ENCODE measurements around the gene PCDHGA10. TPM values are rescaled to one million over a fixed set of nuclear protein-coding genes. Genes with fewer than 3 reads are reported as not detected.
"Not testable (repeated sequence)": the region's sequence is repeated elsewhere in the genome, so short reads cannot be mapped to it uniquely, and the experiment has no call there.

PCDHGA10 gene
- total RNA-seq, 2 donors from 2014 or later: 3.2 to 20.7 TPM

DNA sequence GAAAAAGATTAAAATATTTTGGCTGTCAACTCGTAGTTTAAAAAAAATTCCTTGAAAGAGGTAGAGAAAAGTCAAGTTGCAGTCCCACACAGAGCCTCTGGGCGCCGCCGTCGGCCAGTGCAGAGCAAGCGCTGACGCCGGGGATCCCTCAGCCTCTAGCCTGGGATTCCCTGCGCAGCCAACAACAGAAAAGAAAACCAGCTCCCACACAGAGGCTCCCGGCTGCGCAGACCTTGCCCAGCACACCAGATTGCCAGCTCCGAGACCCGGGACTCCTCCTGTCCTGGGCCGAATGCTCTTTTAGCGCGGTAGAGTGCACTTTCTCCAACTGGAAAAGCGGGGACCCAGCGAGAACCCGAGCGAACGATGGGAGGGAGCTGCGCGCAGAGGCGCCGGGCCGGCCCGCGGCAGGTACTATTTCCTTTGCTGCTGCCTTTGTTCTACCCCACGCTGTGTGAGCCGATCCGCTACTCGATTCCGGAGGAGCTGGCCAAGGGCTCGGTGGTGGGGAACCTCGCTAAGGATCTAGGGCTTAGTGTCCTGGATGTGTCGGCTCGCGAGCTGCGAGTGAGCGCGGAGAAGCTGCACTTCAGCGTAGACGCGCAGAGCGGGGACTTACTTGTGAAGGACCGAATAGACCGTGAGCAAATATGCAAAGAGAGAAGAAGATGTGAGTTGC is 4.8 kb downstream of the PCDHGA10 start, which contains the start of gene PCDHGB7:
TSS of gene PCDHGB7 (plus strand) at position 184 of the 679 bp plus-strand sequence. CDS start at position 367, 183 bp downstream.
- peak within 1 kb of the TSS; percentile 13 for H3K9ac ChIP-seq (ENCODE audit: extremely low read depth, low read length, poor library complexity, severe bottlenecking)
- not testable (repeated sequence) for H3K36me3 ChIP-seq (ENCODE audit: control insufficient read depth, insufficient read depth, low read length); H3K4me1 Mint-ChIP-seq; H3K4me1 ChIP-seq (ENCODE audit: control insufficient read depth, insufficient read depth, low read length); H3K27me3 ChIP-seq (ENCODE audit: control insufficient read depth, insufficient read depth, low read length, poor library complexity, severe bottlenecking); H3K27ac ChIP-seq (ENCODE audit: low read depth, low read length)
- TF ChIP-seq, protein P1, sequence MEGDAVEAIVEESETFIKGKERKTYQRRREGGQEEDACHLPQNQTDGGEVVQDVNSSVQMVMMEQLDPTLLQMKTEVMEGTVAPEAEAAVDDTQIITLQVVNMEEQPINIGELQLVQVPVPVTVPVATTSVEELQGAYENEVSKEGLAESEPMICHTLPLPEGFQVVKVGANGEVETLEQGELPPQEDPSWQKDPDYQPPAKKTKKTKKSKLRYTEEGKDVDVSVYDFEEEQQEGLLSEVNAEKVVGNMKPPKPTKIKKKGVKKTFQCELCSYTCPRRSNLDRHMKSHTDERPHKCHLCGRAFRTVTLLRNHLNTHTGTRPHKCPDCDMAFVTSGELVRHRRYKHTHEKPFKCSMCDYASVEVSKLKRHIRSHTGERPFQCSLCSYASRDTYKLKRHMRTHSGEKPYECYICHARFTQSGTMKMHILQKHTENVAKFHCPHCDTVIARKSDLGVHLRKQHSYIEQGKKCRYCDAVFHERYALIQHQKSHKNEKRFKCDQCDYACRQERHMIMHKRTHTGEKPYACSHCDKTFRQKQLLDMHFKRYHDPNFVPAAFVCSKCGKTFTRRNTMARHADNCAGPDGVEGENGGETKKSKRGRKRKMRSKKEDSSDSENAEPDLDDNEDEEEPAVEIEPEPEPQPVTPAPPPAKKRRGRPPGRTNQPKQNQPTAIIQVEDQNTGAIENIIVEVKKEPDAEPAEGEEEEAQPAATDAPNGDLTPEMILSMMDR (conservative IDR thresholded peaks at IDR 0.05): peak; percentile 90
- H3K4me3 ChIP-seq (ENCODE audit: low read length): peak within 1 kb of the TSS; percentile 71
- 46 to 82% methylated on average over 22 to 46 of the region's 47 CpGs for WGBS, 2 experiments (ENCODE audit: insufficient coverage in 1 of 2, insufficient read length in 1 of 2)
- Mint-ChIP-seq H3K36me3 (ENCODE audit: low read depth) (peaks cover 44% of the 10 kb centered on the region), H3K27ac (peak within 1 kb of the TSS; percentile 71), H3K27me3 (ENCODE audit: insufficient read depth) (peaks cover 43% of the 10 kb centered on the region), H3K4me3 (peak within 1 kb of the TSS; percentile 70), H3K9me3 (peaks cover 55% of the 10 kb centered on the region)
- DNase-seq: peak; percentile 95
- peaks cover 54% of the 10 kb centered on the region for H3K9me3 ChIP-seq (ENCODE audit: control insufficient read depth, low read length)

GRCh38 chr5:141419074-141419880 is 6.5 kb downstream of the PCDHGA10 start:
- Histone ChIP-seq H3K4me3 (ENCODE audit: low read length) (no peak overlapping the region), H3K27ac (ENCODE audit: low read depth, low read length) (no peak overlapping the region), H3K9ac (ENCODE audit: extremely low read depth, low read length, poor library complexity, severe bottlenecking) (no peak overlapping the region), H3K27me3 (ENCODE audit: control insufficient read depth, insufficient read depth, low read length, poor library complexity, severe bottlenecking) (no peaks in the 10 kb centered on the region), H3K9me3 (ENCODE audit: control insufficient read depth, low read length) (peaks cover 60% of the 10 kb centered on the region), H3K4me1 (ENCODE audit: control insufficient read depth, insufficient read depth, low read length) (no peaks in the 10 kb centered on the region), H3K36me3 (ENCODE audit: control insufficient read depth, insufficient read depth, low read length) (no peaks in the 10 kb centered on the region)
- H3K4me3 Mint-ChIP-seq: no peak overlapping the region
- 97 to 98% methylated on average over 62 to 74 of the region's 74 CpGs for WGBS, 2 experiments (ENCODE audit: insufficient coverage in 1 of 2, insufficient read length in 1 of 2)
- H3K27me3 Mint-ChIP-seq (ENCODE audit: insufficient read depth): peaks cover 39% of the 10 kb centered on the region
- no peak for DNase-seq
- TF ChIP-seq, protein P1 (conservative IDR thresholded peaks at IDR 0.05): no peak
- H3K9me3 Mint-ChIP-seq: peaks cover 57% of the 10 kb centered on the region
- peaks cover 48% of the 10 kb centered on the region for H3K36me3 Mint-ChIP-seq (ENCODE audit: low read depth)
- no peak overlapping the region for H3K27ac Mint-ChIP-seq
- H3K4me1 Mint-ChIP-seq: no peaks in the 10 kb centered on the region

DNA sequence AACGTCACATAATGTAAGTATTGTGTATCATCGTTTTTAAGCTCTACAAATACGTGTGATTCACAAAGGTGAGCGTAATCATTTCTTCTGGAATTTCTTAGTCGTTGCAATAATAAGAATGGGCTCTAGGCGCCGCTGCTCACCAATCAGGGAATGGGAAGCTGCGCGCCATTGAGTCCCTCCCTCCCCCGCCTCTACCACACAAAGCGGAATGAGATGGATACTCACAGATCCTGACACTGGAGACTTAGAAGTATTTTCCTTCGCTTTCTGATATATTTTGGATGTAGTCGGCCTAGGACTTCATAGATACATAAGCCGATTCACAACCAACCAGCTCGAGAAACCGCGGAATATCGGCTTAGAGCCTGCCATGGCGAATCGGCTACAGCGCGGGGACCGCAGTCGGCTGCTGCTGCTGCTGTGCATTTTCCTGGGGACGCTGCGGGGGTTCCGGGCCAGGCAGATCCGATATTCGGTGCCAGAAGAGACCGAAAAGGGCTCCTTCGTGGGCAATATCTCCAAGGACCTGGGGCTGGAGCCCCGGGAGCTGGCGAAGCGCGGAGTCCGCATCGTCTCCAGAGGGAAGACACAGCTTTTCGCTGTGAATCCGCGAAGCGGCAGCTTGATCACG is 8.2 kb downstream of the PCDHGA10 start, which contains the start of gene PCDHGA11:
TSS of gene PCDHGA11 (plus strand) at position 197 of the 634 bp plus-strand sequence. CDS start at position 374, 177 bp downstream.
- Mint-ChIP-seq H3K27ac (peak within 1 kb of the TSS; percentile 86), H3K27me3 (ENCODE audit: insufficient read depth) (peaks cover 37% of the 10 kb centered on the region), H3K9me3 (peaks cover 52% of the 10 kb centered on the region), H3K4me3 (peak within 1 kb of the TSS; percentile 83), H3K4me1 (no peaks in the 10 kb centered on the region), H3K36me3 (ENCODE audit: low read depth) (peaks cover 49% of the 10 kb centered on the region)
- Histone ChIP-seq H3K27ac (ENCODE audit: low read depth, low read length) (no peak within 1 kb of the TSS), H3K4me1 (ENCODE audit: control insufficient read depth, insufficient read depth, low read length) (no peaks in the 10 kb centered on the region), H3K9ac (ENCODE audit: extremely low read depth, low read length, poor library complexity, severe bottlenecking) (peak within 1 kb of the TSS; percentile 25), H3K9me3 (ENCODE audit: control insufficient read depth, low read length) (peaks cover 68% of the 10 kb centered on the region), H3K27me3 (ENCODE audit: control insufficient read depth, insufficient read depth, low read length, poor library complexity, severe bottlenecking) (no peaks in the 10 kb centered on the region), H3K4me3 (ENCODE audit: low read length) (peak within 1 kb of the TSS; percentile 75), H3K36me3 (ENCODE audit: control insufficient read depth, insufficient read depth, low read length) (no peaks in the 10 kb centered on the region)
- WGBS, 2 experiments (ENCODE audit: insufficient coverage in 1 of 2, insufficient read length in 1 of 2): 79 to 96% methylated on average over 41 to 42 of the region's 42 CpGs
- TF ChIP-seq, protein P1 (conservative IDR thresholded peaks at IDR 0.05): peak; percentile 91
- DNase-seq: peak; percentile 92

Data from endodermal cell (in vitro differentiated cells).